ENCODE measurements around the gene RIBC2. TPM values are rescaled to one million over a fixed set of nuclear protein-coding genes. Genes with fewer than 3 reads are reported as not detected.

RIBC2 gene
- polyA plus RNA-seq, 2 of the 4 experiments (the other 2 are of a cell fraction), result 3.0 to 3.8 TPM

- TF ChIP-seq KDM1A (IDR thresholded peaks at IDR 0.05; ENCODE audit: low read depth) (no peak), USF2 (IDR thresholded peaks at IDR 0.05) (no peak), FOXS1 (CRISPR knock-in tag; IDR thresholded peaks at IDR 0.05) (no peak), ZFP36 (IDR thresholded peaks at IDR 0.05; ENCODE audit: borderline replicate concordance, partially characterized antibody) (no peak), CBX2 (IDR thresholded peaks at IDR 0.05; ENCODE audit: borderline replicate concordance, low read depth) (no peak), MAZ (IDR thresholded peaks at IDR 0.05; ENCODE audit: borderline replicate concordance, low read depth, low read length) (no peak), E2F6 (IDR thresholded peaks at IDR 0.05; ENCODE audit: borderline replicate concordance, low read depth) (no peak), GATA3 (IDR thresholded peaks at IDR 0.05; ENCODE audit: borderline replicate concordance) (no peak)
Measured at GRCh38 chr22:45458532-45458931, 45.0 kb downstream of the RIBC2 start (continued).

GRCh38 chr22:45459235-45459634 is 45.7 kb downstream of the RIBC2 start:
- FAIRE-seq (no peak), ATAC-seq (no peak), DNase-seq (ENCODE audit: low read depth in 1 of 2, low spot score in 1 of 2) (no peak)
- Histone ChIP-seq H3K4me1 (no peaks in the 10 kb centered on the region), H3K4me2 (no peak overlapping the region), H3K9me3 (no peaks in the 10 kb centered on the region), H3K27ac (no peak overlapping the region), H3K4me3 (no peak overlapping the region)
- TF ChIP-seq MAFK (IDR thresholded peaks at IDR 0.05; ENCODE audit: partially characterized antibody) (no peak), MAZ (IDR thresholded peaks at IDR 0.05; ENCODE audit: borderline replicate concordance, low read depth, low read length) (no peak), ZNF302 (CRISPR knock-in tag; IDR thresholded peaks at IDR 0.05) (no peak), MYC (IDR thresholded peaks at IDR 0.05; ENCODE audit: borderline replicate concordance, low read length) (no peak), REST (IDR thresholded peaks at IDR 0.05) (no peak)
- 81% methylated on average over 6 of the region's 8 CpGs for WGBS (ENCODE audit: missing lambda C conversion rate)
- POLR2A ChIA-PET, result no interaction called here
- CTCF ChIA-PET, result no interaction called here

- Histone ChIP-seq H3K4me3 (no peak overlapping the region), H3K9me3 (no peaks in the 10 kb centered on the region), H3K4me2 (no peak overlapping the region), H3K4me1 (no peaks in the 10 kb centered on the region), H3K27ac (no peak overlapping the region)
- no peak for FAIRE-seq
- DNase-seq (ENCODE audit: low read depth in 1 of 2, low spot score in 1 of 2), result no peak
- TF ChIP-seq KDM1A (IDR thresholded peaks at IDR 0.05; ENCODE audit: low read depth), result no peak
- TF ChIP-seq EHF (CRISPR knock-in tag; IDR thresholded peaks at IDR 0.05), result no peak
- TF ChIP-seq POLR2AphosphoS2 (conservative IDR thresholded peaks at IDR 0.05; ENCODE audit: low read length), result no peak
- no peak for TF ChIP-seq TP53 (CRISPR knock-in tag; IDR thresholded peaks at IDR 0.05)
- no peak for TF ChIP-seq HEYL (CRISPR knock-in tag; IDR thresholded peaks at IDR 0.05)
- no peak for TF ChIP-seq FOSL2 (IDR thresholded peaks at IDR 0.05)
- no peak for TF ChIP-seq FOSL2 (CRISPR knock-in tag; IDR thresholded peaks at IDR 0.05)
- TF ChIP-seq CTCF (IDR thresholded peaks at IDR 0.05), result no peak
- no peak for TF ChIP-seq FOXS1 (CRISPR knock-in tag; IDR thresholded peaks at IDR 0.05)
- TF ChIP-seq MAFK (IDR thresholded peaks at IDR 0.05; ENCODE audit: partially characterized antibody), result no peak
- no peak for TF ChIP-seq CEBPB (IDR thresholded peaks at IDR 0.05)
- no peak for TF ChIP-seq RFX5 (IDR thresholded peaks at IDR 0.05)
- TF ChIP-seq EHMT2 (IDR thresholded peaks at IDR 0.05; ENCODE audit: low read depth), result no peak
- TF ChIP-seq E2F6 (IDR thresholded peaks at IDR 0.05; ENCODE audit: borderline replicate concordance, low read depth), result no peak
- no peak for TF ChIP-seq HES2 (IDR thresholded peaks at IDR 0.05)
- TF ChIP-seq HOXB13 (CRISPR knock-in tag; IDR thresholded peaks at IDR 0.05; ENCODE audit: low read depth), result no peak
- TF ChIP-seq EP300 (IDR thresholded peaks at IDR 0.05), result no peak
- TF ChIP-seq GATA3 (IDR thresholded peaks at IDR 0.05; ENCODE audit: borderline replicate concordance), result no peak
- whole genome bisulfite sequencing (ENCODE audit: missing lambda C conversion rate), result 85% methylated on average over 14 of the region's 14 CpGs
- ChIA-PET POLR2A (no interaction called here), CTCF (interaction anchor here (0.6 kb wide), 2 partner anchors 63 to 162 kb away, joined by 3 to 4 read pairs; no protein-coding TSS in a partner anchor)
- no peak for ATAC-seq
Measured at GRCh38 chr22:45460288-45461109, 47.0 kb downstream of the RIBC2 start.
